Kidney epithelial cell (primary cell): Measurements from ENCODE around the gene APPL2. TPM values are rescaled to one million over a fixed set of nuclear protein-coding genes. Genes with fewer than 3 reads are reported as not detected.

Source experiments
- DNase-seq: peaks from one replicate; pipeline ENCODE4 v3.0.0-alpha.2; 2010; ENCODE audit warnings: low read depth
- H3K27me3 ChIP-seq: 2 replicates; pipeline ENCODE4 v1.6.0; 2011; ENCODE audit warnings: low read length; ENCODE audit not compliant: control insufficient read depth, insufficient read depth
- H3K36me3 ChIP-seq: 2 replicates; pipeline ENCODE4 v1.5.1; 2011; ENCODE audit warnings: low read length; ENCODE audit not compliant: control insufficient read depth, insufficient read depth
- H3K4me3 ChIP-seq: 2 replicates; pipeline ENCODE4 v1.5.1; 2011; ENCODE audit warnings: low read depth, mild to moderate bottlenecking, control low read depth, low read length
- total RNA-seq: library from RNA; depleted of rRNA; stranded (reverse); fragments of >200 nt; gene quantifications from 2 replicates; pipeline ENCODE4 v1.2.3, GENCODE V29; 2015
- TF ChIP-seq, protein P1 (sequence below): IDR thresholded peaks from 2 replicates; pipeline ENCODE4 v1.5.1; 2011; ENCODE audit warnings: mild to moderate bottlenecking, moderate library complexity, low read length, control low read depth, inconsistent platforms; ENCODE audit not compliant: insufficient read depth, poor library complexity, severe bottlenecking

Gene APPL2
- total RNA-seq, 1 donor from 2014 or later: 28.1 TPM

- Histone ChIP-seq H3K27me3 (no peaks in the 10 kb centered on the region), H3K4me3 (no peak overlapping the region), H3K36me3 (peaks cover 6% of the 10 kb centered on the region)
- TF ChIP-seq, protein P1, sequence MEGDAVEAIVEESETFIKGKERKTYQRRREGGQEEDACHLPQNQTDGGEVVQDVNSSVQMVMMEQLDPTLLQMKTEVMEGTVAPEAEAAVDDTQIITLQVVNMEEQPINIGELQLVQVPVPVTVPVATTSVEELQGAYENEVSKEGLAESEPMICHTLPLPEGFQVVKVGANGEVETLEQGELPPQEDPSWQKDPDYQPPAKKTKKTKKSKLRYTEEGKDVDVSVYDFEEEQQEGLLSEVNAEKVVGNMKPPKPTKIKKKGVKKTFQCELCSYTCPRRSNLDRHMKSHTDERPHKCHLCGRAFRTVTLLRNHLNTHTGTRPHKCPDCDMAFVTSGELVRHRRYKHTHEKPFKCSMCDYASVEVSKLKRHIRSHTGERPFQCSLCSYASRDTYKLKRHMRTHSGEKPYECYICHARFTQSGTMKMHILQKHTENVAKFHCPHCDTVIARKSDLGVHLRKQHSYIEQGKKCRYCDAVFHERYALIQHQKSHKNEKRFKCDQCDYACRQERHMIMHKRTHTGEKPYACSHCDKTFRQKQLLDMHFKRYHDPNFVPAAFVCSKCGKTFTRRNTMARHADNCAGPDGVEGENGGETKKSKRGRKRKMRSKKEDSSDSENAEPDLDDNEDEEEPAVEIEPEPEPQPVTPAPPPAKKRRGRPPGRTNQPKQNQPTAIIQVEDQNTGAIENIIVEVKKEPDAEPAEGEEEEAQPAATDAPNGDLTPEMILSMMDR: no peak
- DNase-seq: no peak
These were observed 14.2 kb downstream of the APPL2 start for GRCh38 chr12:105221583-105222283.

DNA sequence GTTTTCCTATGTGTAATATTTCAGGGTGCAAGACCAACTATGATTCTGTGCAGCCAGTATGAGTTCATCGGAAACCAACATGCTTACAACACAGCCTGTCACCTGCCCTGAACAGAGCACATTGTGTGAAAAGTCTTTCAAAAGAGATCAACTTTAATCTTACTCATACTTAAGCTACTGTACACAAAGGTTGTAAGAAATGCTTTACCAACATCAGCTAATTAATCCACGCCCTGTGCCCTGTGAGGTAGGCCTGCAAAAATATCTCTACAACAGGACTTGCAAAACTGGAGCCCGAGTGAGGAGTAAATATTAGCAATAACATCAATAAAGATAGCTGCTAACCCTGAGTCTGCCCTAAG, 15.1 kb downstream of the APPL2 start:
- no peak for DNase-seq
- no peaks in the 10 kb centered on the region for H3K27me3 ChIP-seq
- TF ChIP-seq, protein P1: no peak
- peaks cover 6% of the 10 kb centered on the region for H3K36me3 ChIP-seq
- no peak overlapping the region for H3K4me3 ChIP-seq

- H3K4me3 ChIP-seq: no peak overlapping the region
- peaks cover 6% of the 10 kb centered on the region for H3K36me3 ChIP-seq
- no peaks in the 10 kb centered on the region for H3K27me3 ChIP-seq
- TF ChIP-seq, protein P1: no peak
- no peak for DNase-seq
These were observed 15.6 kb downstream of the APPL2 start for GRCh38 chr12:105220150-105220928.

DNA sequence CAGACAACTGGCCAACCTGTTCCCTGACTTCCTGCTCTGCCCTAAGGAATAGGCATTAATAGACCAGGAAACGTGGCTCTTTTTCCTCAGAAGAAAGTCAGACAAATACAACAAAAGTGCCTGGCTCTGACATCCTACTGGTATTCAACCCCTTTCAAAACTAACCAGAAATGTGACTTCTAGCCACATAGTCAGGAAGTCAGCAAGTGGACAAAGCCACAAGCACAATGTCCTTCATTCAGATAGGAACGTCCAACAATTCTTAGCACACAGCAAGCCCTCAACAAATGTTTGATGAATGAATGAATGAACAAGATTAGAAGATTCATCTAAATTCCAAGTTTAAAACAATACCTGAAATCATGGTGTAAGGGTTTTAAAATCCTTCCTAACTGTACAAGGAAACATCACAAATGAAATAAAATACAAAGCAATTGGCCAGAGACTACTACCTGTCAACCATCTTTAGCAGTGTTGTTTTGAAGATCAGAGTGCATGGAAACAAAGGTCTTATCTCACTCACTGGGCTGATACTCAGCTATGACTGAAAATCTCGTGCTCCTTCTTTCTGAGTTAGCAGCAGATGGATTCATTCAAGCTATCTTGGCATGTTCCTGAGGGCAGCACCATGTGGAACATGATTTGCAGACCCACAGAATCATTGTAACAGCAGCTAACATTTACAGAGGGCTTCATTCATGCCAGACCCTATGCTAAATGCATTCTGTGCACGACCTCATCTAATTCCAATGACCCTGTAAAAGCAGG, 16.5 kb downstream of the APPL2 start:
- H3K27me3 ChIP-seq: no peaks in the 10 kb centered on the region
- TF ChIP-seq, protein P1: no peak
- DNase-seq: no peak
- H3K4me3 ChIP-seq: no peak overlapping the region
- H3K36me3 ChIP-seq: peaks cover 6% of the 10 kb centered on the region

- H3K4me3 ChIP-seq: no peak overlapping the region
- peaks cover 6% of the 10 kb centered on the region for H3K36me3 ChIP-seq
- DNase-seq: no peak
- H3K27me3 ChIP-seq: no peaks in the 10 kb centered on the region
- TF ChIP-seq, protein P1: no peak
These were observed 17.5 kb downstream of the APPL2 start for GRCh38 chr12:105218434-105218833.
